A549 treated with DMSO at 1 μM for 4 hours (cell line): Measurements from ENCODE around the gene PRTN3. TPM values are rescaled to one million over a fixed set of nuclear protein-coding genes. Genes with fewer than 3 reads are reported as not detected.

ENCODE experiments used
- total RNA-seq: library from RNA; stranded (reverse); fragments of 200-300 nt; extraction: Qiagen RNA extraction; gene quantifications from 5 replicates; pipeline ENCODE4 v1.2.3, GENCODE V29; 2022; ENCODE audit warnings: low read depth

Gene PRTN3, protein sequence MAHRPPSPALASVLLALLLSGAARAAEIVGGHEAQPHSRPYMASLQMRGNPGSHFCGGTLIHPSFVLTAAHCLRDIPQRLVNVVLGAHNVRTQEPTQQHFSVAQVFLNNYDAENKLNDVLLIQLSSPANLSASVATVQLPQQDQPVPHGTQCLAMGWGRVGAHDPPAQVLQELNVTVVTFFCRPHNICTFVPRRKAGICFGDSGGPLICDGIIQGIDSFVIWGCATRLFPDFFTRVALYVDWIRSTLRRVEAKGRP
- total RNA-seq: 0.24 to 0.36 TPM (median 0.28 TPM) in 5 replicates

DNA sequence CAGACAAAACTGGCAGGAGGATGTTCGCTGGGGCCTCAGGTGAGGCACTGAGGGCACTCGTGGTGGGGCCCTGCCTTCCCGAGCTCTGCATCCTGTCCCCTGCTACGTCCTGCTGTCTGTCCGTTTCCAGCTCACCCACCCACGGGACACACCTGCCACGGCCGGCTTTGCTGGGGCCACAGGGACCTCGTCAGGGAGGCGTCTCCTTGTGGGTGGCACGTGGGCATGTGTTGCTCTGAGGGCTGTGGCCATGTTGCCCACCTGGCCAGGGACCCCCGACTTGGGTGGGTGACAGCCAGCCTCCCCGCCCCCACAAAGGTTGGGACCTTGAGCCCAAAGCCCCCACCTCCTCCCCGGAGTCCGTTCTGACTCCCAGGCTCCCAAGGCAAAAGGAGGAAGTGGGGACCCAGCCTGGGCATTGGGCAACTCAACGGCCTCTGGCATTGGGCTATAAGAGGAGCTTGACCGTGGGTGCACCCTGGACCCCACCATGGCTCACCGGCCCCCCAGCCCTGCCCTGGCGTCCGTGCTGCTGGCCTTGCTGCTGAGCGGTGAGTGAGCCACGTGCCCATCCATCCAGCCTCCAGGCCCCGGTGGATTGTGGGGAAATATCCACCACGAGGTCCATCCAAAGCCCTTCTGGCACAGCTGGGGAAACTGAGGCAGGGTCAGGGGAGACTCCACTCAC, at the start of gene PRTN3:
TSS of gene PRTN3 (plus strand) at position 481 of the 688 bp plus-strand sequence. CDS start at position 491, 10 bp downstream.

DNA sequence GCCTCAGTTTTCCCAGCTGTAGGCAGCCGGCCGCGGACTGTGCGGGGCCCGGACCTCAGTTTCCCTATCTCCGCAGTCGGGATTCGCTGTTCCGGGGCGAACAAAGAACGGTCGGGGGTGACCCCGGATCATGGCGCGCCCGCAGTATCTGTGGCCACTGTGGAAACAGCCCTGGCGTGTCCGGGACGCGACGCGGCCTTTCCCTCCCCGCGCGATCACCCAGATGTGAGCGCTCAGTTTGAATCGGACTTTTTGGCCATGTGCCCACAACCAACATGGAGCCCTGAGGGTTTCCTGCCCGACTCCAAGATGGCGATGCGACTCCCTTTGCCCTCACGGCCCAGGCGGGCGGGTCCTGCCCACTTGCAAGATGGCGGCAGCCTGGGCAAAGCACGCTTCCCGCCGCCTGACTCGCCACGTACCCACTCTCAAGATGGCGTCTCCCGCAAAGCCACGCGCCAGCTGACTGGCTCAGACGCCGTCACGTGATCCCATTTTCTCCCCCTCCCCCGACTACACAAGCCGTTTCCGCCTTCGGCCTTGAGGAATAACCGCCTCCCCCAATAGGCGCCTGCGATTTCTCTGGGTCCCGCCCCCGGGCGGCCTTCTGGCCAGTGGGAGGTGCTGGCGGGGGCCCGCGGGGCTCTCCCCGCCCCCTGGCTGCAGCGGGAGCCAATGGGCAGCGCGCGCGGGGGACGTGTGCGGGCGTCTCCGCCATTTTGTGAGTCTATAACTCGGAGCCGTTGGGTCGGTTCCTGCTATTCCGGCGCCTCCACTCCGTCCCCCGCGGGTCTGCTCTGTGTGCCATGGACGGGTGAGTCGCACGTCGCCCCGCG, 43.9 kb upstream of the PRTN3 start, which contains the start of gene PTBP1:
TSS of gene PTBP1 (plus strand) at position 761 of the 836 bp plus-strand sequence. CDS start at position 807, 46 bp downstream.

DNA sequence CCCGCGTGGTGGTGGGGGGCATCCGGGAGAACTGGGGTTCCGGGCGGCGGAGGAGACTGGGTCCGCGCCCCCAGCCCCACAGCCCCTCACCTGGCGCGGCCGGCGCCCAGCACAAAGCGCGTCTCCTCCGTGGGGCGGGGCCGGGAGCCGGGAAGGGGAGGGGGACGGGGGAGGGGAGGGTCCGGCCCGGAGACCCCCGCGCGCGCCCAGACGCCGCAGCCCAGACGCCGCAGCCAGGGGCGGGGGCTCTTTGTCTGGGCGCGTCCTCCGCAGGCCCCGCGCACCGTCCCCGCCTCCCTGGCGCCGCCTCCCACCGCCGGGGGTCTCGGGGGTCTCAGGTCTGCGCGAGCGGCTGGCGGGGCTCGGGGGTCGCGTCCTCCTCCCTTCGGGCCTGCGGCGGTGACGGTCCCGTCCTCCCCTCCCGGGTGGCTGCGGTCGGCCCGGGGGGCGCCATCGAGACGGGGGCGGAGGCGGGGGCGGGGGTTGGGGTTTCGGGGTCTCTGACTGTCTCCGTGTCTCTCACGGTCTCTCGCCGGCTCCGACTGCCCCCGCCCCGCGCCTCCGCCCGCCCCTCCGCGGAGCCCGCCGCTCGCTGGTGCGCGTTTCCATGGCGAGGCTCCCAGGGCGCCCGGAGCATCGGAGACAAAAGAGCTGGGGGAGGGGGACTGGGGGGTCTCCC, 18.8 kb upstream of the PRTN3 start, which contains the start of gene PLPPR3:
TSS of gene PLPPR3 (minus strand) at position 131 of the 679 bp plus-strand sequence. CDS start 396 bp downstream, outside the sequence.

DNA sequence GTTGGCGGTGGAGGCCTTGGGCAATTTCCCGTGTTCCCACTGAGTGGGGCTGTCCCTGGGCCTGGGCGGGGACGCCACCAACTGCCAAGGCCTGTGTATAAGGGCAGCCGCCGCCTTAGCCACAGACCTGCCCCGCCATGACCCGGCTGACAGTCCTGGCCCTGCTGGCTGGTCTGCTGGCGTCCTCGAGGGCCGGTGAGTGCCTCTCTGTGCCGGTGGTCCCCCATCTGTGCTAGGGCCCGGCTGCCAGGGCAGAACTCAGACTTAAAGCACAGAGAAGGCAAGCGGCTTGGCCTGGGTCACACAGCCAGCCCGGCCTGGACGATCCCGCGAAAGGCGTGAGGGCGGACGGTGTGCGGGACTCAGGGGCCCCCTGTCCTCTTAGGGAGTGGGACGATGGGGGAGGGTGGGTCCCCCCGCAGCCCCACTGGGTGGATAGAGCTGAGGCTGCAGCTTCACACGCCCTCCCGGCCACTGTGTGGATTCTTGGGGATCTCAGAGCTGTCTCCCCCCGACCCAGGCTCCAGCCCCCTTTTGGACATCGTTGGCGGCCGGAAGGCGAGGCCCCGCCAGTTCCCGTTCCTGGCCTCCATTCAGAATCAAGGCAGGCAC, 13.0 kb upstream of the PRTN3 start, which contains the start of gene AZU1:
TSS of gene AZU1 (plus strand) at position 128 of the 612 bp plus-strand sequence. CDS start at position 138, 10 bp downstream.

DNA sequence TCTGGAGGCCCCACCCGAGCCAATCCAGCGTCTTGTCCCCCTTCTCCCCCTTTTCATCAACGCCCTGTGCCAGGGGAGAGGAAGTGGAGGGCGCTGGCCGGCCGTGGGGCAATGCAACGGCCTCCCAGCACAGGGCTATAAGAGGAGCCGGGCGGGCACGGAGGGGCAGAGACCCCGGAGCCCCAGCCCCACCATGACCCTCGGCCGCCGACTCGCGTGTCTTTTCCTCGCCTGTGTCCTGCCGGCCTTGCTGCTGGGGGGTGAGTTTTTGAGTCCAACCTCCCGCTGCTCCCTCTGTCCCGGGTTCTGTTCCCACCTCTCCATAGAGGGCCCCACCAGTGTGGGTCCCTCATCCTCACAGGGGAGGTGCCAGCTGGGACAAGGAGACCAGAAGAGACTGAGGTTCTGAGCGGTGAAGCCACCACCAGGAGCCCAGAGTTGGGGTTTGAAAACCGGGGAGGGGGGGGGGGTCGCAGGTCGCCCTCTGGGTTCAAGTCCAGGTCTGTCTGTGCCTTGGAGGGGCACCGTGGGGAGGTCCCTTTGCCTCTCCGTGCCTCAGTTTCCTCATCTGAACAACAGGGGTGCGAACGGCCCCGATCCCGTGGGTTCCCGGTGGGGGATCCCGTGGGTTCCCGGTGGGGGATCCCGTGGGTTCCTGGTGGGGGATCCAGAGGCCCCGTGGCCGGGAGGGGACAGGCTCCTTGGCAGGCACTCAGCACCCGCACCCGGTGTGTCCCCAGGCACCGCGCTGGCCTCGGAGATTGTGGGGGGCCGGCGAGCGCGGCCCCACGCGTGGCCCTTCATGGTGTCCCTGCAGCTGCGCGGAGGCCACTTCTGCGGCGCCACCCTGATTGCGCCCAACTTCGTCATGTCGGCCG, 11.6 kb downstream of the PRTN3 start, which contains the start of gene ELANE:
TSS of gene ELANE (plus strand) at position 168 of the 878 bp plus-strand sequence. CDS start at position 194, 26 bp downstream.

DNA sequence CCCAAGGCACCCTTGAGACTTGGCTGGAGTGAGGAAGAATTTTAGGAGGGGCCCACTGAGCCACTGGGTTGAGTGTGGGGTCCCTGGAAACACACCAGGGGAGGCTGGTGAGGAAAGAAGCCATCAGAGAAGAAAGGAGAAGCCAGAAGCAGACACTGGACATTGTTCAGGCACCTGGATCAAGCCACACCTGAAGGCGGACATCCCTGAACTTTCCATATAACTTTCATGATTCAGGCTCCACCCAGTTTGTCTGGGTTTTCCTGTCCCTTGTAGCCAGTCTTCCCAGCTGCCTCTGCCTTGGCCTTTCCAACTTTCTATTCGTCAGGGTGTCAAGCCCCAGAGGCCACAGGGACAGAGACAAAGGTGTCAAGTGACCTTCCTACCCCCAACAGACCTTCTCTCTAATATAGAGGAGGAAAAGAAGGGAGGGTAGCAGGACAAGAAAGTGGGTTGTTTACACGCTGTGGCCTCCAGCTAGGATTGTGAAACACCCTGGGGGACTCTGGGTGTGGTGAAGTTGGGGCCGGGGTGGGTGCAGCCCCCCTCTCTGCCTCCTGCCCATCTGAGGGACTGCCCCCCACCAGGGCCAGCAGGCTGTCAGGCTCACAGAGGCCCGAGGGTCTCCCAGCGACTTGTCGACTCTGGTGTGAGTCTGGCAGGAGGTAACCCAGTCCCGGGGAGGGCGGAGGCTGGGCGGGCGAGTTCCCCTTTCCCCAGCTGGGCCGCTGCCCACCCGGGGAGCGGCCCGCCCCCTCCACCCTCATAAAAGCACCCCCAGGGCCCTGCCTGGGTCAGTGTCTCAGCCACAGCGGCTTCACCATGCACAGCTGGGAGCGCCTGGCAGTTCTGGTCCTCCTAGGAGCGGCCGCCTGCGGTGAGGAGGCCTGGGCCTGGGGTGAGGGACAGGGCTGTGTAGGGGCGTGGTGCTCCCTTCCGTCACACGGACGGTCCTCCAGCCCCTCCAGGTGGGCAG, 18.4 kb downstream of the PRTN3 start, which contains the start of gene CFD:
TSS of gene CFD (plus strand) at position 797 of the 976 bp plus-strand sequence. CDS start at position 823, 26 bp downstream.

DNA sequence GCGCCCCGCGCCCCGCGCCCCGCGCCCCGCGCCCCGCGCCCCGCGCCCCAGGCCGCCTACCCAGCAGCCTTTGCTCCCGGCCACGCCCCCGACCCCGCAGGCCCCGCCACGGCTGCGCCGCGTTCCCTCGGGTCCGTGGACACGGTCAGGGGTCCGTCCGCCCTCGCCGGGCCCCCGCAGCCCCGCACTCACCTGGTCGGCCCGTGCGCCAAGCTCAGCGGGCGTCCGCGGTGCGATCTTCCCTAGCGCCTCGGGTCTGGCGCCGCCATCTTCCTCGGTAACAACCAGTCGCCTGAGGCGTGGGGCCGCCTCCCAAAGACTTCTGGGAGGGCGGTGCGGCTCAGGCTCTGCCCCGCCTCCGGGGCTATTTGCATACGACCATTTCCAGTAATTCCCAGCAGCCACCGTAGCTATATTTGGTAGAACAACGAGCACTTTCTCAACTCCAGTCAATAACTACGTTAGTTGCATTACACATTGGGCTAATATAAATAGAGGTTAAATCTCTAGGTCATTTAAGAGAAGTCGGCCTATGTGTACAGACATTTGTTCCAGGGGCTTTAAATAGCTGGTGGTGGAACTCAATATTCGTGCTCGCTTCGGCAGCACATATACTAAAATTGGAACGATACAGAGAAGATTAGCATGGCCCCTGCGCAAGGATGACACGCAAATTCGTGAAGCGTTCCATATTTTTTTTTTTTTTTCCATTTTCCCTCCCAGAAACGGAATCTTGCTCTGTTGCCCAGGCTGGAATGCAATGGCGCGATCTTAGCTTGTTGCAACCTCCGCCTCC, 52.3 kb downstream of the PRTN3 start, which contains the start of the genes MED16 and RNU6-9:
TSS of gene MED16 (minus strand) at position 294 of the 796 bp plus-strand sequence. CDS start 2,056 bp downstream, outside the sequence.
TSS of gene RNU6-9 (plus strand) at position 591 of the 796 bp plus-strand sequence.

Other genes with a start within 250 kb of the PRTN3 start
- 64.0 to 104 TPM (median 94.3 TPM) in 5 replicates for gene POLRMT, start 207.5 kb upstream of the PRTN3 start, total RNA-seq
- gene FGF22, start 201.1 kb upstream of the PRTN3 start, total RNA-seq: 0.32 to 0.97 TPM (median 0.76 TPM) in 5 replicates
- 59.2 to 69.6 TPM (median 63.5 TPM) in 5 replicates for gene RNF126, start 177.8 kb upstream of the PRTN3 start, total RNA-seq
- gene FSTL3, start 164.6 kb upstream of the PRTN3 start, total RNA-seq: 126 to 139 TPM (median 135 TPM) in 5 replicates
- 0.09 to 0.31 TPM (median 0.12 TPM) in 4 of 5 replicates, not detected in the other for gene PRSS57, start 145.5 kb upstream of the PRTN3 start, total RNA-seq
- gene PALM, start 132.1 kb upstream of the PRTN3 start, total RNA-seq: 11.5 to 17.0 TPM (median 13.6 TPM) in 5 replicates
- 86.2 to 99.9 TPM (median 95.7 TPM) in 5 replicates for gene MISP, start 89.9 kb upstream of the PRTN3 start, total RNA-seq
- gene PTBP1, start 43.5 kb upstream of the PRTN3 start, total RNA-seq: 222 to 238 TPM (median 234 TPM) in 5 replicates
- gene PLPPR3, start 19.0 kb upstream of the PRTN3 start, total RNA-seq: 1.9 to 4.8 TPM (median 3.8 TPM) in 5 replicates
- 0.14 to 0.34 TPM (median 0.22 TPM) in 4 of 5 replicates, not detected in the other for gene AZU1, start 13.2 kb upstream of the PRTN3 start, total RNA-seq
- 0.13 to 0.17 TPM (median 0.14 TPM) in 3 of 5 replicates, not detected in the others for gene ELANE, start 11.3 kb downstream of the PRTN3 start, total RNA-seq
- gene CFD, start 18.7 kb downstream of the PRTN3 start, total RNA-seq: 8.2 to 19.0 TPM (median 16.7 TPM) in 5 replicates
- 10.9 to 20.5 TPM (median 18.7 TPM) in 5 replicates for gene MED16, start 52.2 kb downstream of the PRTN3 start, total RNA-seq
- gene RNU6-9, start 52.5 kb downstream of the PRTN3 start, total RNA-seq: not detected in 5 replicates
- gene R3HDM4, start 72.2 kb downstream of the PRTN3 start, total RNA-seq: 27.2 to 42.8 TPM (median 35.9 TPM) in 5 replicates
- 0.17 to 0.43 TPM (median 0.30 TPM) in 5 replicates for gene KISS1R, start 76.3 kb downstream of the PRTN3 start, total RNA-seq
- 3.3 to 6.5 TPM (median 5.0 TPM) in 5 replicates for gene ARID3A, start 85.0 kb downstream of the PRTN3 start, total RNA-seq
- 48.6 to 71.6 TPM (median 65.8 TPM) in 5 replicates for gene WDR18, start 143.3 kb downstream of the PRTN3 start, total RNA-seq
- gene GRIN3B, start 159.4 kb downstream of the PRTN3 start, total RNA-seq: 1.1 to 2.9 TPM (median 2.4 TPM) in 5 replicates
- 72.8 to 115 TPM (median 101 TPM) in 5 replicates for gene TMEM259, start 180.1 kb downstream of the PRTN3 start, total RNA-seq
- not detected in 5 replicates for gene RNU6-2, start 180.5 kb downstream of the PRTN3 start, total RNA-seq
- gene CNN2, start 185.6 kb downstream of the PRTN3 start, total RNA-seq: 48.4 to 58.7 TPM (median 53.6 TPM) in 5 replicates
- gene ABCA7, start 199.1 kb downstream of the PRTN3 start, total RNA-seq: 4.6 to 9.3 TPM (median 8.6 TPM) in 5 replicates
- gene ARHGAP45, start 226.2 kb downstream of the PRTN3 start, total RNA-seq: 1.1 to 2.0 TPM (median 1.9 TPM) in 5 replicates